Adrenal gland (tissue), 5 donors: Measurements from ENCODE around the gene PTPN20.

Experiments used
- POLR2A ChIP-seq, 2 donors: fragments of 450-650 bp; IDR thresholded peaks; one replicate each; pipeline ENCODE4 v1.6.1; 2017; ENCODE audit warnings: antibody characterized with exemption in 2 of 2, mild to moderate bottlenecking in 2 of 2, moderate library complexity in 1 of 2
- TF ChIP-seq, protein P1 (sequence below), 6 experiments: fragments of 450-650 bp in 4 of 6; fragments of 200-600 bp in 2 of 6; sonication (generic) in 1 of 6; IDR thresholded peaks; 1 replicate in 5 of 6; 2 replicates in 1 of 6; pipeline versions ENCODE4 v1.5.1 to v1.8.0; 2016 to 2021; ENCODE audit warnings: antibody characterized with exemption in 6 of 6, mild to moderate bottlenecking in 2 of 6, moderate library complexity in 1 of 6
- donor health status: DM: no; HTN: no; CAD: no.

DNA sequence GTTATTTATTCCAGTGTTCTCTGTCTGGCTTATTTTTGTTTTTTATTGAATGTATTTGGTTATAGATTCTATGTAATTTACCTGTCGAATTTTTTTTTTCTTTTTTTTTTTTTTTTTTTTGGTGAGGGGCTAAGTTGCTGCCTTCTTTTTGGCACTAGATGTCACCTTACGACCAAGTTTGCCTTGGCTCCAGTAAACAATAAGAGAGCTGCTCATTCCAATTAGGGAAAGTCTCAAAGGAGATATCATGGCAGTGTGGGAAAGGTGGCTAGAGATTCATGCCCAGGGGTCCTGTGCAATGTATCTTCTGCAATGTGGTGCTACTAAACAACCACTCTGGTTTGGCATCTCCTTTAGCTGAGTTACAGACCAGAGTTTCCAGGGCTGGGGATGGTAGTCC is 84.0 kb downstream of the PTPN20 start:
- TF ChIP-seq, protein P1, sequence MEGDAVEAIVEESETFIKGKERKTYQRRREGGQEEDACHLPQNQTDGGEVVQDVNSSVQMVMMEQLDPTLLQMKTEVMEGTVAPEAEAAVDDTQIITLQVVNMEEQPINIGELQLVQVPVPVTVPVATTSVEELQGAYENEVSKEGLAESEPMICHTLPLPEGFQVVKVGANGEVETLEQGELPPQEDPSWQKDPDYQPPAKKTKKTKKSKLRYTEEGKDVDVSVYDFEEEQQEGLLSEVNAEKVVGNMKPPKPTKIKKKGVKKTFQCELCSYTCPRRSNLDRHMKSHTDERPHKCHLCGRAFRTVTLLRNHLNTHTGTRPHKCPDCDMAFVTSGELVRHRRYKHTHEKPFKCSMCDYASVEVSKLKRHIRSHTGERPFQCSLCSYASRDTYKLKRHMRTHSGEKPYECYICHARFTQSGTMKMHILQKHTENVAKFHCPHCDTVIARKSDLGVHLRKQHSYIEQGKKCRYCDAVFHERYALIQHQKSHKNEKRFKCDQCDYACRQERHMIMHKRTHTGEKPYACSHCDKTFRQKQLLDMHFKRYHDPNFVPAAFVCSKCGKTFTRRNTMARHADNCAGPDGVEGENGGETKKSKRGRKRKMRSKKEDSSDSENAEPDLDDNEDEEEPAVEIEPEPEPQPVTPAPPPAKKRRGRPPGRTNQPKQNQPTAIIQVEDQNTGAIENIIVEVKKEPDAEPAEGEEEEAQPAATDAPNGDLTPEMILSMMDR (IDR thresholded peaks at IDR 0.05), result no peak
- TF ChIP-seq POLR2A (IDR thresholded peaks at IDR 0.05), result no peak
